WTC11 (cell line): Measurements from ENCODE around the gene AK5. TPM values are rescaled to one million over a fixed set of nuclear protein-coding genes. Genes with fewer than 3 reads are reported as not detected.

ENCODE experiments used
- ATAC-seq: fragments of 200-7000 bp; cut with Tn5 transposase; 2 replicates; pipeline ENCODE4 v1.10.0; 2021; ENCODE audit warnings: mild to moderate bottlenecking, moderate library complexity
- CTCF ChIA-PET: fragments of 300-600 bp; sonication (Branson Sonifier 250); formaldehyde crosslinking; loops from one replicate; lab custom pipeline; 2021; ENCODE audit warnings: antibody characterized with exemption; lab: Charles Lee
- POLR2A ChIA-PET: fragments of 350-600 bp; sonication (Branson Sonifier 250); formaldehyde crosslinking; loops from one replicate; lab custom pipeline; 2021; ENCODE audit warnings: antibody characterized with exemption; lab: Charles Lee
- DNase-seq: peaks from one replicate; pipeline ENCODE4 v3.0.0; 2021; ENCODE audit warnings: low spot score
- H3K27ac Mint-ChIP-seq: 2 replicates; pipeline ENCODE4 v1.8.0; 2021; ENCODE audit warnings: mixed read lengths
- H3K27me3 Mint-ChIP-seq: 2 replicates; pipeline ENCODE4 v1.8.0; 2021; ENCODE audit warnings: low read depth, mild to moderate bottlenecking, moderate library complexity, mixed read lengths
- H3K36me3 Mint-ChIP-seq: 2 replicates; pipeline ENCODE4 v1.8.0; 2021; ENCODE audit warnings: mixed read lengths
- H3K4me1 Mint-ChIP-seq: 2 replicates; pipeline ENCODE4 v1.8.0; 2022; ENCODE audit warnings: mixed read lengths
- H3K4me3 Mint-ChIP-seq: 2 replicates; pipeline ENCODE4 v1.8.0; 2021; ENCODE audit warnings: mild to moderate bottlenecking, moderate library complexity, mixed read lengths
- H3K9me3 Mint-ChIP-seq: 2 replicates; pipeline ENCODE4 v1.8.0; 2021; ENCODE audit warnings: mixed read lengths
- ARID4B ChIP-seq: sonication (generic); formaldehyde crosslinking; IDR thresholded peaks from 2 replicates; pipeline ENCODE4 v1.8.0; 2023; ENCODE audit warnings: missing genetic modification reagents, mild to moderate bottlenecking, borderline replicate concordance
- ATF1 ChIP-seq: sonication (generic); formaldehyde crosslinking; IDR thresholded peaks from 2 replicates; pipeline ENCODE4 v1.8.1; 2023; ENCODE audit warnings: mild to moderate bottlenecking, moderate library complexity, missing genetic modification reagents
- ATF2 ChIP-seq: sonication (generic); formaldehyde crosslinking; IDR thresholded peaks from 2 replicates; pipeline ENCODE4 v1.8.1; 2022; ENCODE audit warnings: low read depth, missing genetic modification reagents, borderline replicate concordance
- CDX4 ChIP-seq: fragments of 250-450 bp; sonication (Bioruptor Pico); IDR thresholded peaks from 2 replicates; pipeline ENCODE4 v1.9.0; 2021; ENCODE audit warnings: moderate library complexity, mild to moderate bottlenecking, inconsistent platforms, borderline replicate concordance
- CTCF ChIP-seq: fragments of 200-600 bp; IDR thresholded peaks from 2 replicates; pipeline ENCODE4 v1.8.0; 2022; ENCODE audit warnings: antibody characterized with exemption
- ELF4 ChIP-seq: sonication (generic); formaldehyde crosslinking; IDR thresholded peaks from 2 replicates; pipeline ENCODE4 v1.8.1; 2022; ENCODE audit warnings: low read depth, mild to moderate bottlenecking, moderate library complexity, missing genetic modification reagents
- ERG ChIP-seq: fragments of 250-450 bp; sonication (Bioruptor Pico); IDR thresholded peaks from 2 replicates; pipeline ENCODE4 v1.8.0; 2021; ENCODE audit warnings: mild to moderate bottlenecking
- HMGXB4 ChIP-seq: sonication (generic); formaldehyde crosslinking; IDR thresholded peaks from 2 replicates; pipeline ENCODE4 v1.8.1; 2023; ENCODE audit warnings: mild to moderate bottlenecking, moderate library complexity, missing genetic modification reagents
- JUN ChIP-seq: sonication (generic); formaldehyde crosslinking; IDR thresholded peaks from 2 replicates; pipeline ENCODE4 v1.8.0; 2023; ENCODE audit warnings: mild to moderate bottlenecking, missing genetic modification reagents
- MXD4 ChIP-seq: fragments of 250-450 bp; sonication (Bioruptor Pico); IDR thresholded peaks from 2 replicates; pipeline ENCODE4 v1.8.0; 2021; ENCODE audit warnings: mild to moderate bottlenecking, moderate library complexity, borderline replicate concordance
- NFYB ChIP-seq: sonication (generic); formaldehyde crosslinking; conservative IDR thresholded peaks from 2 replicates; pipeline ENCODE4 v1.8.0; 2022; ENCODE audit warnings: low read depth, missing genetic modification reagents
- NR1H2 ChIP-seq: sonication (generic); formaldehyde crosslinking; IDR thresholded peaks from 2 replicates; pipeline ENCODE4 v1.9.0; 2021; ENCODE audit warnings: mild to moderate bottlenecking, moderate library complexity, missing genetic modification reagents
- NR3C1 ChIP-seq: sonication (generic); formaldehyde crosslinking; conservative IDR thresholded peaks from 2 replicates; pipeline ENCODE4 v1.8.1; 2023; ENCODE audit warnings: low read depth, mild to moderate bottlenecking, missing genetic modification reagents
- OVOL2 ChIP-seq: fragments of 250-450 bp; sonication (Bioruptor Pico); IDR thresholded peaks from 2 replicates; pipeline ENCODE4 v1.9.0; 2021; ENCODE audit warnings: mild to moderate bottlenecking, borderline replicate concordance
- SP1 ChIP-seq: sonication (generic); formaldehyde crosslinking; conservative IDR thresholded peaks from 2 replicates; pipeline ENCODE4 v1.8.1; 2022; ENCODE audit warnings: missing genetic modification reagents
- TP53 ChIP-seq: sonication (generic); formaldehyde crosslinking; IDR thresholded peaks from 2 replicates; pipeline ENCODE4 v1.8.1; 2023; ENCODE audit warnings: mild to moderate bottlenecking, missing genetic modification reagents
- ZMAT4 ChIP-seq: fragments of 250-450 bp; sonication (Bioruptor Pico); IDR thresholded peaks from 2 replicates; pipeline ENCODE4 v1.9.0; 2021; ENCODE audit warnings: mild to moderate bottlenecking
- ZNF263 ChIP-seq: sonication (generic); formaldehyde crosslinking; IDR thresholded peaks from 2 replicates; pipeline ENCODE4 v1.8.1; 2022; ENCODE audit warnings: low read depth, mild to moderate bottlenecking, moderate library complexity, missing genetic modification reagents
- ZNF317 ChIP-seq: sonication (generic); formaldehyde crosslinking; IDR thresholded peaks from 2 replicates; pipeline ENCODE4 v1.8.1; 2023; ENCODE audit warnings: low read depth, mild to moderate bottlenecking, moderate library complexity, missing genetic modification reagents, borderline replicate concordance
- total RNA-seq: library from RNA; stranded (reverse); gene quantifications from 3 replicates; pipeline ENCODE4 v1.2.3, GENCODE V29; 2021
- TF ChIP-seq, protein P1 (sequence below): sonication (generic); formaldehyde crosslinking; IDR thresholded peaks from 2 replicates; pipeline ENCODE4 v1.8.0; 2023; ENCODE audit warnings: missing genetic modification reagents
- TF ChIP-seq, protein P2 (sequence below): fragments of 250-450 bp; sonication (Bioruptor Pico); conservative IDR thresholded peaks from 2 replicates; pipeline ENCODE4 v1.9.0; 2021; ENCODE audit warnings: mild to moderate bottlenecking

The AK5 gene
- total RNA-seq, 1 experiment from 2014 or later, result 3.0 TPM

DNA sequence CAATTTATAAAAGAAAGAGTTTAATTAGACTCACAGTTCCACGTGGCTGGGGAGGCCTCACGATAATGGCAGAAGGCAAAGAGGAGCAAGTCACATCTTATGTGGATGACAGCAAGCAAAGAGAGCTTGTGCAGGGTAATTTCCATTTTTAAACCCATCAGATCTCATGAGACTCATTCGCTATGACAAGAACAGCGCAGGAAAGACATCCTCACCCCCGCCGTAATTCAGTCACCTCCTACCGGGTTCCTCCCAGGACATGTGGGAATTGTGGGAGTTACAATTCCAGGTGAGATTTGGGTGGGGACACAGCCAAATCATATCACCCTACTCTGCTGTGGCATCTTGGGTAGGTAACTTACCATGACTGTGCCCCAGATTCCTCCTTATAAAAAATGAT, 79.8 kb downstream of the AK5 start (continued):
- no peak for TF ChIP-seq ARID4B (CRISPR knock-in tag)

GRCh38 chr1:77370161-77370560, 88.3 kb downstream of the AK5 start:
- ATAC-seq (no peak), DNase-seq (no peak)
- POLR2A ChIA-PET, result no interaction called here
- TF ChIP-seq HMGXB4 (CRISPR knock-in tag), result no peak
- TF ChIP-seq ERG (CRISPR knock-in tag), result no peak
- no peak for TF ChIP-seq ATF1 (CRISPR knock-in tag)
- no peak for TF ChIP-seq CDX4
- TF ChIP-seq OVOL2 (CRISPR knock-in tag), result no peak
- TF ChIP-seq, protein P1, sequence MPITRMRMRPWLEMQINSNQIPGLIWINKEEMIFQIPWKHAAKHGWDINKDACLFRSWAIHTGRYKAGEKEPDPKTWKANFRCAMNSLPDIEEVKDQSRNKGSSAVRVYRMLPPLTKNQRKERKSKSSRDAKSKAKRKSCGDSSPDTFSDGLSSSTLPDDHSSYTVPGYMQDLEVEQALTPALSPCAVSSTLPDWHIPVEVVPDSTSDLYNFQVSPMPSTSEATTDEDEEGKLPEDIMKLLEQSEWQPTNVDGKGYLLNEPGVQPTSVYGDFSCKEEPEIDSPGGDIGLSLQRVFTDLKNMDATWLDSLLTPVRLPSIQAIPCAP (CRISPR knock-in tag), result no peak
- no peak for TF ChIP-seq JUN (CRISPR knock-in tag)
- no peak for TF ChIP-seq ZMAT4 (CRISPR knock-in tag)
- TF ChIP-seq, protein P2, sequence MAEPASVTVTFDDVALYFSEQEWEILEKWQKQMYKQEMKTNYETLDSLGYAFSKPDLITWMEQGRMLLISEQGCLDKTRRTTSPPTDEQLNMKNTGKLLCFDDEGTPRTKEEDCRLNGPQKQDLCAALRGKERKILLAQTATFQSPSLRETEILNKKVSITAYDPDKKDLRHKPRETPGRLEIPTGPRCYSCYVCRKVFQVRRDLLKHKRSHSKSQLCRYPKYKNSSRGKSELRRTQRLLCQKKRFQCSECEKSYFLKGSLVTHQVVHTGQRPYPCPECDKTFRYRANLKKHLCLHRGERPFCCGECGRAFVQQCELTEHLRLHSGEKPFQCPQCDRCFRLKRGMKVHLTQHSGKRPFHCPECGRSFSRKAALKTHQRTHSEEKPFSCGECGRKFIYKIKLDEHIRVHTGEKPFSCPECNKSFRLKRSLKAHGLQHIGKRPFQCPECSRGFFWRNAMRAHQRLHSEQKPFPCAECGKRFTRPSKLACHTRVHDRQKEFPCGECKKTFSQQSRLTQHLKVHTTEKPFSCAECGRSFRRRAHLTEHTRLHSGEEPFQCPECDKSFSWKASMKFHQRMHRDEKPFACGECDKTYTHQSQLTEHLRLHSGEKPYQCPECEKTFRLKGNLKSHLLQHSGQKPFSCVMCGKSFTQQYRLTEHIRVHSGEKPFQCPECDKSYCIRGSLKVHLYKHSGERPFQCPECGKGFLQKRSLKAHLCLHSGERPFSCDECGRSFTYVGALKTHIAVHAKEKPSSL (CRISPR knock-in tag), result no peak
- no peak for TF ChIP-seq ZNF263
- no peak for TF ChIP-seq SP1 (CRISPR knock-in tag)
- TF ChIP-seq ATF2 (CRISPR knock-in tag), result no peak
- no peak for TF ChIP-seq NR3C1 (CRISPR knock-in tag)
- TF ChIP-seq MXD4 (CRISPR knock-in tag), result no peak
- TF ChIP-seq ZNF317 (CRISPR knock-in tag), result no peak
- TF ChIP-seq NR1H2 (CRISPR knock-in tag), result no peak
- TF ChIP-seq CTCF, result no peak
- TF ChIP-seq TP53 (CRISPR knock-in tag), result no peak
- TF ChIP-seq ELF4 (CRISPR knock-in tag), result no peak
- no peak for TF ChIP-seq NFYB (CRISPR knock-in tag)
- peaks cover 8% of the 10 kb centered on the region for H3K4me1 Mint-ChIP-seq
- no peak overlapping the region for H3K4me3 Mint-ChIP-seq
- H3K27me3 Mint-ChIP-seq, result no peaks in the 10 kb centered on the region
- H3K27ac Mint-ChIP-seq, result no peak overlapping the region
- no peaks in the 10 kb centered on the region for H3K9me3 Mint-ChIP-seq
- no peaks in the 10 kb centered on the region for H3K36me3 Mint-ChIP-seq
- CTCF ChIA-PET, result no interaction called here
